Karpas-422 (cell line): ENCODE results near the gene MEIKIN. TPM values are rescaled to one million over a fixed set of nuclear protein-coding genes. Genes with fewer than 3 reads are reported as not detected.

Source experiments
- total RNA-seq: library from RNA; depleted of rRNA; stranded (reverse); fragments of >200 nt; shearing (Covaris generic); gene quantifications from 2 replicates; pipeline ENCODE4 v1.2.3, GENCODE V29; 2014; ENCODE audit warnings: low replicate concordance; rRNA removed

MEIKIN gene
- total RNA-seq, 1 experiment from 2014 or later: not detected

Other genes starting within 250 kb of the MEIKIN start
- gene FNIP1, start 148.6 kb downstream of the MEIKIN start, total RNA-seq: 38.1 and 56.2 TPM in 2 replicates
- not detected in 2 replicates for gene ACSL6, start 66.0 kb upstream of the MEIKIN start, total RNA-seq
- gene IL3, start 115.0 kb upstream of the MEIKIN start, total RNA-seq: not detected in 2 replicates
- not detected in 2 replicates for gene CSF2, start 128.1 kb upstream of the MEIKIN start, total RNA-seq